Muscle of arm (tissue), 12 donors: ENCODE data around the gene DUSP10. TPM values are rescaled to one million over a fixed set of nuclear protein-coding genes. Genes with fewer than 3 reads are reported as not detected.
A peak's percentile ranks its signal among the peaks of the same experiment; 100 is the strongest.

Experiments used
- DNase-seq: peaks from one replicate; pipeline ENCODE4 v3.0.0-alpha.2; 2013
- polyA plus RNA-seq, 12 donors: library from polyadenylated mRNA; unstranded; fragments of 120-200 nt; gene quantifications; one replicate each; pipeline ENCODE4 v1.2.1, GENCODE V29; 2013; ENCODE audit not compliant: insufficient read length in 12 of 12

Gene DUSP10
- polyA plus RNA-seq, 12 donors, result 9.0 to 208 (median 25.3) TPM

DNA sequence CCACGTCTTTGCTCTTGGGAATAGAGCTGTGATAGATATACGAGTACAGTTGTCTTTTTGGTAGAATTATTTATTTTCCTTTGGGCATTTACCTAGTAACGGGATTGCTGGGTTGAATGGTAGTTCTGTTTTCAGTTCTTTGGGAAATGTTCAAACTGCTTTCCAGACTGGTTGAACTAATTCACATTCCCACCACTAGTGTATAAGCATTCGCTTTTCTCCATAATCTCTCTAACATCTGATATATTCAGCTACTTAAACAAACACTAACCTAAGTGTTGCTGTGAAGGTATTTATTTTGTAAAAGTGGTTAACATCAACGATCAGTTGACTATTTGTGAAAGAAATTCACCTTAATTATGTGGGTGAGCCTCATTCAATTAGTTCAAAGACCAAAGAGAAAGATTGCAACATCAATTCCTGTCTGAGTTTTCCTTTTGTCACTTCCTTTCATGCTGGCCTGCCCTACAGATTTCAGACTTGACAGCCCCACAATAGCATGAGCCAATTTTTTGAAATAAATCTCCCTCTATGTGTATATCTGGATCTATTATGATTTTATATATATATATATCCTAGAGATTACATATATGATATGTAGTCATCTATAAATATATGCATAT lies 26.7 kb upstream of the DUSP10 start:
- DNase-seq, result no peak

DNA sequence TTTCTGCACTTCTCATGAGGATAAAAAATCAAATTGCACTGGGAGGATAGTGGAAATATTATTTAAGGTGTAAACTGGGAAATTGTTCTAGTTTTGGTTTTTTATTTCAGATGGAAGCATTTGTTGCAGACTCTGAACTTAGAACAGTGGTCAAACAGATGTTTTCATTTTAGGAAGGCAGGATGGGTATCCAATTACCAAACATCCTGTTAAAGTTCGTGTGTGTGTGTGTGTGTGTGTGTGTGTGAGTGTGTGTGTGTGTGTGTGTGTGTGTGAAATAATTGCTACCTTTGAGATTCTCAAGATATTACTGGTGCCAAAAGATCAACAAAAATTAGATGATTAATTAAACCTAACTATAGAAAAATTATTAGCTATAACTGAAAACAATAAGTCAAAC lies 24.3 kb upstream of the DUSP10 start:
- peak; percentile 11 for DNase-seq

DNA sequence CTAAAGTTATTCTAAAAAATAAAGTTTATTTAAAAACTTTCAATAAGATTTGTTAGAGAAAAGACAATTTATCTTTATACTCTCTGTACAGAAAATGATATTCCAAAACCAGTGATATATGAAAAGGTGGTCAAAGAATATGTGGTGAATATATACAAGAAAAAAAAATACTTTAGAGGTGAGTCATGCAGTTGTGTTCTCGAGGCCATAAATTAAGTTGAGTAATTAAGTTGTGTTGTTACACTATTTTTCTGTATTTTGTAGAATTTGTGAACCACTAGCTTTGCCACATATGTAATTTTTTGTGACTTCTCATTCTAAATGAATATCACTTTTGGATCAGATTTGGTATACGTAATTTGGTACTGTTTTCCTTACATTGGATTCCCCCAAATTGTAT lies 23.6 kb upstream of the DUSP10 start:
- DNase-seq, result no peak

DNA sequence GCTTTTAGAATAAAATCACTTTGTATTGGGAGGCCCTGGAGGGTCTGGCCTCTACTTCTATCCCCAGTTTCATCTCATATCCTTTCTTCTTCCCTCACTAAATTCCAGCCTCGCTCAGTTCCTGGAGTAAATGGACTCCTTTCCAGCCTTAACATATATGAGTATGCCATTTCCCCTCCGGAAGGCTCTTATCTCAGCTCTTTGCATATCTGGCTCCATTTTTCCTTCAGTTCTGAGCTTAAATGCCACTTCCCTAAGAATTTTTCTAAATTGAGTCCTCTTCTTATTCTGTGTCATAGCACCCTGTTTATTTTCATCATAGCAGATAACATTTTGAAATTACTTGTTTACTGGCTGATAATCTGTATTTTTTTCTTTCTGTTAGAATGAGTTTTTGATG lies 20.2 kb upstream of the DUSP10 start:
- DNase-seq, result no peak

DNA sequence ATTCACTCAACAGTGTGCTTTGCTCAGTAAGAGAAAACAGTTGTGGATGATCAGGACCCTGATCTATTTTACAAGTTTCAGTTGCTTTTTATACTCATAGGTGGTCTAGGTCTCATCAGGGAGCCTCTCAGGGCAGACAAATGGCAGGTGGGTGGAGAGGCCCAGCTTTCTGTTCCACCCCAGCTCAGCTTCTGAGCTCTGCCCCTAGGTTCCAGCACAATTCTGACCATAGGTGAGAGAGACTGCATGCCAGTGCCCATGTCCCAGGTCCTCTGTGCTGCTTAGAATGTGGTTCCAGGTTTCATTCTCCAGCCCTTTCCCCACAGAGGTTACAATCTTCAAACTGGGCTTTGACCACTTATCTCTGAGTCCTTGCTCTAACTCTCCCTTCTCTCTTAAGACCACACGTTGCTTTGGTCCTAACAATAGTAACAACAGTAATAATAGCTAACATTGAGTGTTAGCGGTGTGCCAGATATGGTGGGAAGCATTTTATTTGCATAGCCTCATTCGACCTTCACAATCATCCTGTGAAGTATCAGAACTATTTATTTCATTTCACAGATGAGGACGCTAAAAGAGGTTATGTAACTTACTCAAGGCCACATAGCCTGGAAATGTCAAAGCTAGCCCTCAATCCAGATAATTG lies 19.6 kb upstream of the DUSP10 start:
- DNase-seq, result no peak

DNA sequence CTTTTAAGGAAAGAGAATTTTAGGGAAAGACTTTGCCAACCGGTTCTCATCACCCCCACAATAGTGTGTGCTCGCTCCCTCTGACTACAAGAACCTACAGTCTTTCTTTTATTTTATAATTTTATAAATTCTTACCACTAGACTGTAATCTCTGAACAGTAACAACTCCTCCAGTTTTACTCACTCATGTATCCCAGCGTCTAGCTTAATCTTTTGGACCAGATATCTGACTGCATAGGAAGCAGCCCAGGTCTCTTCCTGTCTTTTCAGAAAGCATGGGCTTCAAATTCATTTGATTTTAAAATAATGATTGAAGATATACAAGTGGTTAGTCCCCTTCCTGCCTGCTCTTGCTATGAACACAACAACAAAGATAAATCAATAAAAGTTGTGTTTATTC lies 19.0 kb upstream of the DUSP10 start:
- no peak for DNase-seq

DNA sequence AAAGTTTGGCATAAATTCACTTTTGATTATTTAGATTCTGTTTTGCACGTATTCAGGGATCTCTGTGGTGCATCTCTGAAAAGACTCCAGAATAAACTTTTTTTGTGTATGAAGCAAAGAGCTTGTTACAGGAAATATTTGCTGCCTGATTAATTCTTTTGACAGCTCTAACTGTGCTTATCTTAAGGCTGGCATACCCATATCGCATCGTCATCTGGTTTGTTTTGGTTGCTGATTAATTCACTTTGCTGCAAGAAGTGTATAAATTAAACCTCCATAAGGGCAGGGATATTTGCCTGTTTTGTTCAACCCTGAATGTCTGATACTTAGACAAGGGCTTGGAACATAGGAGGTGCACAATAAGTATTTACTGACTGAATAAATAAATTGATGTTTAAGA lies 17.5 kb upstream of the DUSP10 start:
- no peak for DNase-seq

DNA sequence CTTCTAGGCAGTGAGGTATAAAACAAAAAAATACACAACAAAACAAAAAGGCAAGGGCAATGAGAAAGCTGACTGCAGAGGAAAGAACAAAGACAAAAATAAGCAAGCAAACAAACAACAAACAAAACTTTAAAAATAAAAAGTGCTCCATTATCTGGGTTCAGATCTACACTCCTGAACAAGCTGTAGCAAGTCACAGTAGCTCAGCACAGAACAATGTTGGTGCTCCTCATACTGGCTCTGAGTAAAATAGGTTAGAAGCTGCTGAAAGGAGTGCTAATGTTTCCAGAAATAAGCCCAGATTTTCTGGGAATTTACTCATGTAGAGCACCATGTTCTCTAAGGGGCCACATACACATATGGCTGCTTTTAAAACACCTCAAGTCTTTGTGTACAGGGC lies 16.6 kb upstream of the DUSP10 start:
- DNase-seq, result no peak

DNA sequence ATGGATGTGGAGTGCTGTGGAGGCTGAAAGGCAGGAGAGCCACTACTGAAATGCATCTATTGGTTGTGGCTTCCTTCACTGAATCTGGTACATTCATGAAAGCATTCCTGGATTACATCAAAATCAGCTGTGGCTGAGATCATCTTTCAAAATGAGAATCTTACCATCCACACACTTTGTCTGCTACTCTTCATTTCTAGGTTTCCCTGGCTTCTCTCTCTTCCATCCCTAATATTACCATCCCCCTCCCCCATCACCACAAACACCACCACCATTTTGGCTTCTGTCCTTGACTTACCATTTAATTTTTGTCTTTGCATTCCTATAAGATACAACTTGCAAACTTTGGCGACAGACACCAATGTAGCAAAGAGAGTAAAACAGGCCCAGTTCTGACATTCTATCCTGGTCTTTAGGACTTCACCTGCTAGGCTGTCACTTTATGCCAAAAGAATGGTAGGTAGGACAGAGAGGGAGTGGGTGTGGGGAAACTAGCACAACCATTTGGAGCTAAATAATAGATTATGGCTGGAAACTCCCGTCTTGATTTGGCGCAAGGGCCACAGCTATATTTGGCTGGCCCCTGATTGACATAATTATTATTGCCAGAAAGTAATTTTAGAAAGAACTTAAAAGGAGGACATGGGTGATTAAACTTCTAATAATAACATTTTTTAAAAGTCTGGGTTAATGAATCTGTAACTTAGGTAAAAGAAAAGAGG lies 15.1 kb upstream of the DUSP10 start:
- DNase-seq, result no peak

DNA sequence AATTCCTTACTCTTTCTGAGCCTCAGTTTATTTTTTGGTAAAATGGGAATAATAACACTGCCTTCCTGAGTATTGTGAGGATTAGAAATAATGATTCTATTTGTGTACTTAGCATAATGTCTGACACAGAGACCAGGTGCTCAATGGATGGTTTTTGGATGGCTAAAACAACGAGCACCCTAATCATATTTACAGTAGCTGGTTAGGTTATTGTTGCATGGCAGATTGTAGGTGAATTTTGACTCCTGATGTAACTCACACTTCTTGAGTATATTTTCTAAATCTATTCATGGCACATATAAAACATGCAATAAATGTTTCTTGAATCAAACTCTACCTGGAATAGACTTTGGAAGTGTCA lies 11.9 kb upstream of the DUSP10 start:
- no peak for DNase-seq

DNA sequence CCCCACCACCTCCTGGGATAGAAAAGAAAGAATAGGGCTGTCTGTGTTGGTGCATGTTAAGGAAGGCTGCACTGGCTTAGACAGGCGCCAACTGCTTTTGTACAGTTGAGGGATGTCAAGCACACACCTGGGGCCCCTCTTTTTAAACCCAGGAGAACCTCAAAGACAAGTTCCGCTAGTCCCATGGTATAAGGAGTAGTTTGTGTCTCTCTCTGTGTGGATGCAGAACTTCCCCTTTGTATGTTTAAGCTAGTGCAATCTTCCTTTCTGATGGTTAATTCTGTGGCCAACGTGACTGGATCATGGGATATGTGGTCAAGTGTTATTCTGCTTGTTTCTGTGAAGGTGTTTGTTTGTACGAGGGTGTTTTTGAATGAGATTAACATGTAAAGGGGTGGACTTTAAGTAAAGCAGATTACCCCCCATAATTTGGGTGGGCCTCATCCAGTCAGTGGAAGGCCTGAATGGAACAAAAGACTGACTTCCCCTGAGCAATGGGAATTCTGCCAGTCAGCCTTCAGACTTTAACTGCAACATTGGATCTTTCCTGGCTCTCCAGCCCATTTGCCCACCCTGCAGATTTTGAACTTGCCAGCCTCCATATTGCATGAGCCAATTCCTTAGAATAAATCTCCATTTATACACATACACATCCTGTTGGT lies 9.5 kb upstream of the DUSP10 start:
- no peak for DNase-seq

DNA sequence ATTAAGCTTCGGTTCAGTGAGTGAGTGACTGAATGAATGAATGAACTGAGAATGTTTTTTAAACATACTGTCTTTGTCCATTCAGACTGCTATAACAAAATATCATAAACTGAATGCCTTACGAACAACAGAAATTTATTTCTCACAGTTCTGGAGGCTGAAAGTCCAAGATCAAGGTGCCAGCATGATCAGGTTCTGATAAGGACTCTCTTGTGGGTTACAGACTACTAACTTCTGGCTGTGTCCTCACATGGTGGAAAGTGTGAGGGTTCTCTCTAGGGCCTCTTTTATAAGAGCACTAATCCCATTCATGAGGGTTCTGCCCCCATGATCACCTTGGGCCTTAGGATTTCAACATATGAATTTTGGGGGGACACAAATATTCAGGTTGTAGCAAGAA lies 7.1 kb upstream of the DUSP10 start:
- no peak for DNase-seq

DNA sequence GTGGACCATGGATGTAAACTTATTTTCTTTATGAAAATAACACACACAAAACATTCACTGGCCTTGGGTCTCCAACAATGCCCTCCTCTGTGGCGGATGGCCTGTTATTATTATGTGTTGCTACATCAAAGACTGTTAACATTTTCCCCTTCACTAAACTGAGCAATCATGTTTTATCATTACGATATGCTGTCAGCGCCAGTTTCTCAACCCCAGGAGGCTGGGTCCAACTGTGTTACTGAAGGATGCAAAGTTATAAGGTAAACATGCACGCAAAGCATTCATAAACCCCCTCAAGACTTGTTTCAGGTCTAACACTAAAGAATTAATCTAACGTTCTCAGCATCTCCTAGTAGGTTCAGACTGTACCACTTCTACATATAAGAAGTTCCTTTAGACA lies 6.0 kb upstream of the DUSP10 start:
- DNase-seq, result no peak

DNA sequence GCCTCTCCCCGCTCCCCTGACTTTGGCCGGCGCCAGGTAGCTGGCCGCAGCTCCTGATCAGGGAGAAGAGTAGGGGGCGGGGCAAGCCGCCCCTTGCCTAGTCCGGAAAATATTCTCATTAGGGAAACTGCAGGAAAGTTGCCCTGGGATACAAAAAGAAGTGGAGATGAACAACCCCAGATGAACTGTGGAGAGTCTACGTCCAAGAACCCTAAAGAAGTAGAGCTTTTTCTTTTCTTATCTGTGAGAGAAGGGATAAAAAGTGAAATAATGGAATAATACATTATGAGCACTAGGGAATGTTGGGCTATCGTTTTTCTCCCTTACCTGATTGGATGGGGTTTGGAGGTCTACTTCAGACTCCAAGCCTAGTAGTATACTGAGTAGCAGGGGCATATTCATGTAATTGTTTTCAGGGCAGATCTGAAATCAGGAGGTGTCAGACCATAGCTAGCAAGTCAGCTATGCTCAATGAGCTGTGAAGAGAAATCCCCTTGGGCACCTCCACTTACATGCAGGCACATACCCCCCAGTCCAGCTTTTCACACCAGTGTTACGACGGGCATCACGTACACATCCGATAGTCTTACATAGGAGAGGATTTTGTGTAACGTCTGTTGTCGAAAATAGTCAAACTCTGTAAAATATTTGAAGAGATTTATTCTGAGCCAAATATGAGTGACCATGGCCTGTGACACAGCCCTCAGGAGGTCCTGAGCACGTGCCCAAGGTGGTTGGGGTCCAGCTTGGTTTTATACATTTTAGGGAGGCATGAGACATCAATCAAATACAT lies 1.7 kb upstream of the DUSP10 start:
- DNase-seq, result no peak

DNA sequence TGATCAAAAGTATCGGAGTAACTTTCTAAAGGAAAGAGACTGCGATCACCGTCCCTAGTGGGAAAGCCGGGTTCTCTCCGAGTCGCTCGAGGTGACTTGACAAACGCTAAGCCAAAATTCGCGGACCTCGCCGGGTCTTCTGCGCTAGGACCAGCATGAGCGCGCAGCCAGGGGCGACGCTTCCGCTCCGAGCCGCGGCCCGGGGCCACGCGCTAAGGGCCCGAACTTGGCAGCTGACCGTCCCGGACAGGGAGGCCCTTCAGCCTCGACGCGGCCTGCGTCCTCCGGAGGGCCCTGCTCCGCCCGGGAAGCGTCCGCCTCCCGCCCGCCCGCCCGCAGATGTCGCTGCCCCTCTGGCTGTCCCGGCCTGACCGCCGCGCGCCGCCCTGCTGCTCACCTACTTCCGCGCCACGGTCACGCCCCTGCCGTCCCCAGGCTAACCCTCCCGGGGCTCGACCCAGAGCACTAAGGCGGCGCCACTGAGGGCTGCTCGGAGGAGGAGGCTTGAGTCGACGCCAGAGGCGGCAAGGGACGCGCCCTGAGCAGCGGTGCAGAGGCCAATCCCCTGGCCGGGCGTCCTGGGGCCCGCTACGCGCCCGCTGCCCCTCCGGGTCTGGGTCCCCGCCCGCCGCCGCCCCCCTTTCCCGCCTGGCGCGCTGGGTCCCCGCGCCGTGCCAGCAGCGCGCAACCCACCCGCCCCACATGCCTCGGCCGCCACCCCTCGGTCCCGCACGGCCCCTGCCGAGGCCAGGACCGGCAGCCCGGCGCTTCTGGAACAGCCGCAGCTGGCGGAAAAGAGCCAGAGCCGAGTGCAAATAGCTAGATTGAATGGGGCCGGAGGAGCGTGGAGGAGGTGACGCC lies 896 bp upstream of the DUSP10 start:
- DNase-seq, result peak; percentile 65

DNA sequence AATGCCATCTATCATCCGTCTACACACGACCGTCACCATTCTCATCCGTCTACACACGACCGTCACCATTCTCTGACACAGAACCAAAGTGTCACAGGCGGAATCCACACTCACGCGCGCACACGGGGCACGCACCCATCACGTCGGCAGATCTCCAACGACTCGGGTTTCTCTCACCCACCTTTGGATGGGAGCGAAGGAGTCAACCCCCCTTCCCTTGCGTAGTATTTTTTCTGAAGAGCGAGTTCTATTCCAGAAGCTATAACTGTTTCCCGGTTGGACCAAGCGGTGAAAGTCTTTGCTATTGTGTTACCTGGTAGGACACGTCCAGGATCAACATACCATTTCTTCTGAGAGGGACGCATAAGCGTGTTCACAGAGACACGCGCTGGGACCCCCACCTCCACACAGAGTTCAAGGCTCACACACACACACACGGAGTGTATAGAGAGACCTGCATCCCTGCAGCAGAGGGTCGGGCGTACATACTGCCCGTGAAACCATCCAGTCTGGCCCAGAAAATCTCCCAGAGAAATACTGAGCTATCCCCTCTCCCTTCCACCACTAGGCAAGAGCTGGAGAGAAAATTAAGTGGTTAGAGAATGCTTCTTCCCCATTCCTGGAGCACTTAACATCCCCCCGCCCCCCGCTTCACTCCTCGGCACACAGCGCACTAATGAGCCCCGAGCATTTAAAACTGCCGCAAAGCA lies 741 bp downstream of the DUSP10 start:
- peak; percentile 72 for DNase-seq

DNA sequence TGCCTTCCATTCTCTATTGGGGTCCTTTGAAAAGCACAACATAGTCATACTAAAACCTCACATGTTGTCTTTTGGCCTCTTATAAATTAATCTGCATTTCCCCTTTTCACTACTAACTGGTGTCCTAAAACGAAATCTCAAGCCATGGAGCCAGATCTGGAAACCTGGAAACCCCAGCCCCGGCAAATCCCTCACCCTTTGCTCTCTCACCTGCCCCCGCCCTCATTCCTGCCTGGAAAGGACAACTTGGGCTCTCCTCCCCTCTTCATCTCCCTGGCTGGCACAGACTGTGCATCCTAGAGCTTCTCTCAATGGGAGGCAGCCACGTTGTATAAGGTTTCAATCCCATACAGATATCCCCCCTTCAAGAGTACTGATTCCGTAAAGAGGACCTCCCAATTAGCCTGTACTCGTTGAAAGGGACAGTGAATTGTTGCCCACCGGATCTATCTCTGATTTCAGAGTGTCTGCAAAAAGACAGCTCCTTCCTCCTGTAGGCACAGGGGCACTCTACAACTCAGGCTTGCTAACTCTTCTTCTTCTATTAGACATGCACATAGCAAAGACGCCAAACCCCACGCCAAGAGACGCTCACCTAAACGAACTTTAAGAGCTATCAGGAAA lies 1.4 kb downstream of the DUSP10 start:
- DNase-seq, result no peak

DNA sequence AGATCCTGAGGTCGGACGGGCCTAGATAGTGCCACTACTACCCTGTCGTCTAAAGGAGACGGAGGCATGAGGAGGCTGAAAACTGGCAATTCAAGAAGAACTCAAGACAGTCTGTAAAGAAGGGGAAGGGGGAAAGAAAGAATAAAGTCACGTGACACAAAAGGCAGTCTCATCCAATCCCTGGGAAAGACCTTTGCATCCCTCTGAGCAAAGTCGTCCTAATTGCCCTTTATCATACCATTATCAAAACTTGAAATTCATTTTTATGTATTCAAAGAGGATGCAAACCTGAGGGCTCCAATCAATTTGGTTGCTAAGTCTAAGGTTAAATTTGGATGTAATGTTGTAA lies 2.2 kb downstream of the DUSP10 start:
- DNase-seq, result no peak

DNA sequence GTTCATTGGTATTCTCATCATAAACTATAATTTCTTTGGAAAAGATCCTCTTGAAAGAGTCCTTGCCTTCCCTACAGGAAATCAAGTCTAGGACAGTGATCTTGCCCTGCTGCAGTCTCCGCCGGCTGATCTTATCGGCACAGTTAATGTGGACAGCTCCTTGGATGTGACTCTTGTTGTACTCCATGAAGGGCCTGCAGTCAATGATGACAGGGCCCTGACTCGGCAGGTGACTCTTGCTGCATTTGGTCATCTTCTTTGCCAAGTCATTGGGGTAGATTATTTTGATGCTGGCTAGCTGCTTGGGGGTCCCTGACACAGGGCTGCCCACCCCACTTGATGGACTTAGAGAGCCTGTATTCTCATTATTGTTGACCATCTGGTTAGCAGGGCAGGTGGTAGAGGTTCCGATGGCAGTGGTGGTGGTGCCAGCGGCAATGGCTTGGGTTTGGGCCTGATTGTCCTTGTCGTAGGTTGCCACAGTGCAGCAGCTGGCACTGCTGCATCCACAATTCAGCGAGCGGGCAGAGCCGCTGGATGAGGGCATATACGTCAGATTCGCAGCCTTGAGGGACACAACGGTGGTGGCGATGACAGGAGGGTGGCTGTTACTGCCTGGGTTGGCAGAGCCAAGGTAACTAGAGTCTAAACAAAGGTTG lies 2.7 kb downstream of the DUSP10 start:
- no peak for DNase-seq

DNA sequence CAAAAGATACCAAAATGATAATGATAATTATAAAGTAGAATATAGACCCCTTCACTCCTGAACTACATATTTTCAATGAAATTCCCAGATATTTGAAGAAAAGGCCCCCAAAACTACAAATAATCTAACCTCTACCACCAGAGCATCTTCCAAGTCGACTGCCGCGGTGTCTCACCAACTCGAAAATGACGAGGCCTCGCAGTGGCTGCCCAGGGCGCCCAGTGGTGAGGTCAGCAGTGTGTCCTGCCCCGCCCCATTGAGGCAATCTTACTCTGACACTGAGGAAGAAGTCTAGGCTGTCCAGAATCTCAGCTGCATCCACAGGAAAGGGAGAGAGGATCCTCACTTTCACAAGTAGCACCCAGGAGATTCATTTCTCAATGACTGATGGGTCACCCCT lies 5.2 kb downstream of the DUSP10 start:
- no peak for DNase-seq
